SW 1271 (cell line): ENCODE results near the gene MYO1H.

Source experiments
- DNase-seq, 2 experiments: peaks; one replicate each; lab custom pipeline; 2025; lab: John Stamatoyannopoulos, UW

The MYO1H gene

GRCh38 chr12:109448272-109448671, 100.6 kb downstream of the MYO1H start:
- no peak for DNase-seq

- no peak for DNase-seq
Measured at GRCh38 chr12:109448707-109449390, 101.1 kb downstream of the MYO1H start.

- no peak for DNase-seq
Measured at GRCh38 chr12:109449845-109450532, 102.3 kb downstream of the MYO1H start.

GRCh38 chr12:109450980-109451379, 103.3 kb downstream of the MYO1H start:
- DNase-seq, result no peak

GRCh38 chr12:109451400-109451799, 103.7 kb downstream of the MYO1H start:
- DNase-seq, result no peak

GRCh38 chr12:109452489-109452888, 104.8 kb downstream of the MYO1H start:
- DNase-seq, result no peak

GRCh38 chr12:109455706-109456105, 108.0 kb downstream of the MYO1H start:
- no peak for DNase-seq

GRCh38 chr12:109458086-109458485, 110.4 kb downstream of the MYO1H start:
- no peak for DNase-seq

GRCh38 chr12:109458771-109459208, 111.1 kb downstream of the MYO1H start:
- no peak for DNase-seq

- DNase-seq, result no peak
Measured at GRCh38 chr12:109459247-109459646, 111.5 kb downstream of the MYO1H start.

- DNase-seq, result no peak
Measured at GRCh38 chr12:109460538-109460937, 112.8 kb downstream of the MYO1H start.

- peak; percentile 31 to 62 for DNase-seq
Measured at GRCh38 chr12:109461049-109461845, 113.5 kb downstream of the MYO1H start.

GRCh38 chr12:109461846-109462756, 114.4 kb downstream of the MYO1H start:
- peak in 1 of 2 experiments; percentile 82 for DNase-seq

- DNase-seq, result peak; percentile 83 to 97
Measured at GRCh38 chr12:109462868-109463692, 115.4 kb downstream of the MYO1H start.

- DNase-seq, result no peak
Measured at GRCh38 chr12:109463756-109464155, 116.1 kb downstream of the MYO1H start.

GRCh38 chr12:109464642-109465351, 117.1 kb downstream of the MYO1H start:
- no peak for DNase-seq

GRCh38 chr12:109466305-109466704, 118.6 kb downstream of the MYO1H start:
- DNase-seq, result no peak

- no peak for DNase-seq
Measured at GRCh38 chr12:109466821-109467220, 119.1 kb downstream of the MYO1H start.

- no peak for DNase-seq
Measured at GRCh38 chr12:109467978-109468676, 120.4 kb downstream of the MYO1H start.
